ENCODE data around the gene CFAP251.
A peak's percentile ranks its signal among the peaks of the same experiment; 100 is the strongest.
"Not testable (repeated sequence)": the region's sequence is repeated elsewhere in the genome, so short reads cannot be mapped to it uniquely, and the experiment has no call there.

Gene CFAP251

GRCh38 chr12:121980191-121980891 is 61.9 kb downstream of the CFAP251 start:
- no peak for DNase-seq (ENCODE audit: low spot score)

GRCh38 chr12:121980892-121981272 is 62.5 kb downstream of the CFAP251 start:
- DNase-seq (ENCODE audit: low spot score): no peak

- no peak for DNase-seq (ENCODE audit: low spot score)
Observed at GRCh38 chr12:121981456-121981855, 63.1 kb downstream of the CFAP251 start.

GRCh38 chr12:121982950-121983349 is 64.6 kb downstream of the CFAP251 start:
- no peak for DNase-seq (ENCODE audit: low spot score)

- DNase-seq (ENCODE audit: low spot score): no peak
Observed at GRCh38 chr12:121983536-121984210, 65.3 kb downstream of the CFAP251 start.

- no peak for DNase-seq (ENCODE audit: low spot score)
Observed at GRCh38 chr12:121986489-121987245, 68.3 kb downstream of the CFAP251 start.

GRCh38 chr12:121988519-121988918 is 70.1 kb downstream of the CFAP251 start:
- DNase-seq (ENCODE audit: low spot score): not testable (repeated sequence)

GRCh38 chr12:121989276-121990113 is 71.1 kb downstream of the CFAP251 start:
- no peak for DNase-seq (ENCODE audit: low spot score)

- DNase-seq (ENCODE audit: low spot score): no peak
Observed at GRCh38 chr12:121990114-121990647, 71.8 kb downstream of the CFAP251 start.

- no peak for DNase-seq (ENCODE audit: low spot score)
Observed at GRCh38 chr12:121990692-121991603, 72.6 kb downstream of the CFAP251 start.

GRCh38 chr12:121992059-121992879 is 73.9 kb downstream of the CFAP251 start:
- peak; percentile 96 for DNase-seq (ENCODE audit: low spot score)

- no peak for DNase-seq (ENCODE audit: low spot score)
Observed at GRCh38 chr12:121996050-121996944, 77.9 kb downstream of the CFAP251 start.

GRCh38 chr12:121996945-121997612 is 78.7 kb downstream of the CFAP251 start:
- no peak for DNase-seq (ENCODE audit: low spot score)

- DNase-seq (ENCODE audit: low spot score): no peak
Observed at GRCh38 chr12:122001466-122002209, 83.2 kb downstream of the CFAP251 start.

GRCh38 chr12:122003651-122004611 is 85.5 kb downstream of the CFAP251 start:
- peak; percentile 58 for DNase-seq (ENCODE audit: low spot score)

- DNase-seq (ENCODE audit: low spot score): no peak
Observed at GRCh38 chr12:122004633-122005071, 86.3 kb downstream of the CFAP251 start.

Data from hepatic stellate cell (primary cell).